Measurements from ENCODE around the gene DDX49. TPM values are rescaled to one million over a fixed set of nuclear protein-coding genes. Genes with fewer than 3 reads are reported as not detected.

The DDX49 gene
- total and polyA plus RNA-seq, 2 experiments from 2014 or later, result 45.8 to 57.8 TPM

GRCh38 chr19:18920400-18920799, 885 bp downstream of the DDX49 start:
- peaks cover 11% of the 10 kb centered on the region for H3K4me1 ChIP-seq (ENCODE audit: insufficient read depth)
- H3K79me2 ChIP-seq, result peaks cover 49% of the 10 kb centered on the region
- DNase-seq (ENCODE audit: low spot score), result no peak
- H3K36me3 ChIP-seq (replicated peaks; ENCODE audit: insufficient read depth, low read depth), result no peaks in the 10 kb centered on the region
- peak overlapping the region; percentile 92 for H3K4me2 ChIP-seq
- no peak overlapping the region for H3K27ac ChIP-seq
- peak overlapping the region; percentile 41 for H3K4me3 ChIP-seq
- no peak for TF ChIP-seq EZH2 (IDR thresholded peaks at IDR 0.05; ENCODE audit: borderline replicate concordance)
- TF ChIP-seq EZH2phosphoT487 (IDR thresholded peaks at IDR 0.05; ENCODE audit: low read depth, severe bottlenecking, unreplicated experiment), result no peak
- no peak for TF ChIP-seq CTCF (IDR thresholded peaks at IDR 0.05; ENCODE audit: poor library complexity)
- H2AFZ ChIP-seq, result no peak overlapping the region
- no peaks in the 10 kb centered on the region for H3K9me3 ChIP-seq (ENCODE audit: low read depth)
- WGBS (ENCODE audit: low lambda C conversion rate, missing lambda C conversion rate), result 88% methylated on average over 9 of the region's 9 CpGs
- no peaks in the 10 kb centered on the region for H3K9me2 ChIP-seq (replicated peaks; ENCODE audit: insufficient read depth)
- H4K20me1 ChIP-seq (ENCODE audit: insufficient read depth, poor library complexity, severe bottlenecking), result peaks cover 10% of the 10 kb centered on the region
- no peaks in the 10 kb centered on the region for H3K27me3 ChIP-seq

DNA sequence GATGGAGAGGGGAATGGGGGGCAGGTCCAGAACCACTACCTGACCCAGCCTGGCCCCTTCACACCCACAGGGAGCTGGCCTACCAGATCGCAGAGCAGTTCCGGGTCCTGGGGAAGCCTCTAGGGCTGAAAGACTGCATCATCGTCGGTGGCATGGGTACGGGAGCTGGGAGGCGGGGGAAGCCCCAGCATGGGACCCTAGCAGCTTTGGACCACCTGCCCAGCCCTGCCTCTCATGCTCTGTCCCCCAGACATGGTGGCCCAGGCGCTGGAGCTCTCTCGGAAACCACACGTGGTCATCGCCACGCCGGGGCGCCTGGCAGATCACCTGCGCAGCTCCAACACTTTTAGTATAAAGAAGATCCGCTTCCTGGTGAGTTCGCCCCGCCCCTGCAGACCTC, 2.1 kb downstream of the DDX49 start:
- no peak overlapping the region for H3K27ac ChIP-seq
- H3K4me2 ChIP-seq, result no peak overlapping the region
- H4K20me1 ChIP-seq (ENCODE audit: insufficient read depth, poor library complexity, severe bottlenecking), result peaks cover 4% of the 10 kb centered on the region
- H3K27me3 ChIP-seq, result no peaks in the 10 kb centered on the region
- no peak overlapping the region for H2AFZ ChIP-seq
- peaks cover 11% of the 10 kb centered on the region for H3K4me1 ChIP-seq (ENCODE audit: insufficient read depth)
- H3K9me2 ChIP-seq (replicated peaks; ENCODE audit: insufficient read depth), result no peaks in the 10 kb centered on the region
- peaks cover 37% of the 10 kb centered on the region for H3K79me2 ChIP-seq
- H3K4me3 ChIP-seq, result no peak overlapping the region
- no peak for DNase-seq (ENCODE audit: low spot score)
- TF ChIP-seq CTCF (IDR thresholded peaks at IDR 0.05; ENCODE audit: poor library complexity), result no peak
- no peak for TF ChIP-seq EZH2 (IDR thresholded peaks at IDR 0.05; ENCODE audit: borderline replicate concordance)
- no peak for TF ChIP-seq EZH2phosphoT487 (IDR thresholded peaks at IDR 0.05; ENCODE audit: low read depth, severe bottlenecking, unreplicated experiment)
- no peaks in the 10 kb centered on the region for H3K36me3 ChIP-seq (replicated peaks; ENCODE audit: insufficient read depth, low read depth)
- 97% methylated on average over 11 of the region's 17 CpGs for WGBS (ENCODE audit: low lambda C conversion rate, missing lambda C conversion rate)
- H3K9me3 ChIP-seq (ENCODE audit: low read depth), result no peaks in the 10 kb centered on the region

- 94% methylated on average over 29 of the region's 29 CpGs for WGBS (ENCODE audit: low lambda C conversion rate, missing lambda C conversion rate)
- no peaks in the 10 kb centered on the region for H3K36me3 ChIP-seq (replicated peaks; ENCODE audit: insufficient read depth, low read depth)
- no peaks in the 10 kb centered on the region for H3K27me3 ChIP-seq
- H3K9me3 ChIP-seq (ENCODE audit: low read depth), result no peaks in the 10 kb centered on the region
- H3K4me3 ChIP-seq, result no peak overlapping the region
- peaks cover 29% of the 10 kb centered on the region for H3K79me2 ChIP-seq
- no peak overlapping the region for H2AFZ ChIP-seq
- no peaks in the 10 kb centered on the region for H3K9me2 ChIP-seq (replicated peaks; ENCODE audit: insufficient read depth)
- H4K20me1 ChIP-seq (ENCODE audit: insufficient read depth, poor library complexity, severe bottlenecking), result peaks cover under 1% of the 10 kb centered on the region
- peaks cover 11% of the 10 kb centered on the region for H3K4me1 ChIP-seq (ENCODE audit: insufficient read depth)
- no peak overlapping the region for H3K27ac ChIP-seq
- TF ChIP-seq EZH2 (IDR thresholded peaks at IDR 0.05; ENCODE audit: borderline replicate concordance) (no peak), EZH2phosphoT487 (IDR thresholded peaks at IDR 0.05; ENCODE audit: low read depth, severe bottlenecking, unreplicated experiment) (no peak), CTCF (IDR thresholded peaks at IDR 0.05; ENCODE audit: poor library complexity) (no peak)
- DNase-seq (ENCODE audit: low spot score), result no peak
- no peak overlapping the region for H3K4me2 ChIP-seq
These were observed 2.9 kb downstream of the DDX49 start for GRCh38 chr19:18922228-18922985.
